Measurements from ENCODE around the gene PPM1H.
A peak's percentile ranks its signal among the peaks of the same experiment; 100 is the strongest.

PPM1H gene

DNA sequence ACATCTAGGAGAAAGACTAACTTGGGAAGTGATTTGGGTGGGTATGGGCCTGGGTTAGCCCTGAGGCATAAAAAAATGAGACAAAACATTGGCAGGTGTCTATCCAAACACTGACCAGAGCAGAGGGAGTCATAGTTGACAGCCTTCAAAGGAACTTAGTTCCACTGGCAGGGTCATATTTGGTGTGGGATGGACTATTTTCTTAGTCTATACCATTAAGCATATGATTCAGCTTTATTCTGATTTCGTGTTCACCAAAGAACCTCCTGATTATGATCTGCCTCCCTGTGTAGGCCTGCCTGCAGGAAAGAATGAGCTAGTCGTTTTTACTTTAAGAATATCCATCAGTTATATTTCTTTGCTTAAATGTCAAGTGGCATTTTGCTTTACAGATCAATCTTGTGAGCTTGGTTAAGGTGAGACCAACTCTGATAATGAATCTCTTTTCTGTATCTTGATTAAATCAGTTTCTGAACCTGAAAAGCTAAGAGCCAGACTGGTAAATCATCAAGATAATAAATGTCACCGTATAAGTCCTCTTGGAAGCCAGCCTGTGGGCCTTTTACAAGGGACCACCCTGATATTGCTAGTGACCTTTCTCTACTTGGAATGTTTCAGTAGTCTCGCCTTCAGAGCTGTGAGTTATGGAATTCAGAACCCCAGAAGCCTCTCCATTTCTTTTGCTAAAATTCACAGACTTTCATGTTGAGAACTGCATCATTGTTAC lies 285.4 kb downstream of the PPM1H start:
- Histone ChIP-seq H3K9ac (ENCODE audit: low read depth in 1 of 2, low read length in 2 of 2) (no peak overlapping the region), H3K27ac (ENCODE audit: low read depth in 2 of 2, low read length in 2 of 2) (no peak overlapping the region), H3K9me3 (ENCODE audit: control insufficient read depth in 2 of 2, low read length in 2 of 2) (no peaks in the 10 kb centered on the region), H3K4me1 (ENCODE audit: control insufficient read depth in 2 of 2, insufficient read depth in 2 of 2, low read length in 2 of 2) (no peaks in the 10 kb centered on the region), H3K36me3 (ENCODE audit: control insufficient read depth in 2 of 2, insufficient read depth in 2 of 2, low read length in 2 of 2) (no peaks in the 10 kb centered on the region), H3K4me3 (ENCODE audit: low read length in 2 of 2) (no peak overlapping the region), H3K27me3 (ENCODE audit: control insufficient read depth in 2 of 2, insufficient read depth in 2 of 2, low read length in 2 of 2) (no peaks in the 10 kb centered on the region)

DNA sequence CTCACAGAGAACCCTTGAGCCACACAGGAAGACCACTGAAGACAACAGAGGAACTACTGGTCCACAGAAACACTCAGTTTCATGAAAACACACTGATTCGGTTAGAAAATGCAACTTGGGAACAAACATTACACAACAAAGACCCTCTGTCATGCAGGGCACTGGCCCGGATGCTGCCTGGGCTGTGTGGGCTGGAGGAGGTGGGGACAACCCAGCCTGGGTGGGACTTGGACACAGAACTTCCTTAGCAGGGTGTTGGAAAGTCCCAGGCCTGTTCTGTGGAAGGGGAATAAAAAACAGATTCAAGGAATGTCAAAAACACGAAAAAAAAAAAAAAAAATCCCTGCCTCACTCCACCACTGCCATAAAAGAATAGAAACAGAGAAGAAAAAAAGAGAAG lies 287.4 kb downstream of the PPM1H start:
- no peak overlapping the region for H3K9ac ChIP-seq (ENCODE audit: low read depth in 1 of 2, low read length in 2 of 2)
- no peak overlapping the region for H3K4me3 ChIP-seq (ENCODE audit: low read length in 2 of 2)
- H3K36me3 ChIP-seq (ENCODE audit: control insufficient read depth in 2 of 2, insufficient read depth in 2 of 2, low read length in 2 of 2): no peaks in the 10 kb centered on the region
- peak overlapping the region in 1 of 2 donors; percentile 16 for H3K27ac ChIP-seq (ENCODE audit: low read depth in 2 of 2, low read length in 2 of 2)
- H3K27me3 ChIP-seq (ENCODE audit: control insufficient read depth in 2 of 2, insufficient read depth in 2 of 2, low read length in 2 of 2): no peaks in the 10 kb centered on the region
- H3K4me1 ChIP-seq (ENCODE audit: control insufficient read depth in 2 of 2, insufficient read depth in 2 of 2, low read length in 2 of 2): no peaks in the 10 kb centered on the region
- H3K9me3 ChIP-seq (ENCODE audit: control insufficient read depth in 2 of 2, low read length in 2 of 2): no peaks in the 10 kb centered on the region

DNA sequence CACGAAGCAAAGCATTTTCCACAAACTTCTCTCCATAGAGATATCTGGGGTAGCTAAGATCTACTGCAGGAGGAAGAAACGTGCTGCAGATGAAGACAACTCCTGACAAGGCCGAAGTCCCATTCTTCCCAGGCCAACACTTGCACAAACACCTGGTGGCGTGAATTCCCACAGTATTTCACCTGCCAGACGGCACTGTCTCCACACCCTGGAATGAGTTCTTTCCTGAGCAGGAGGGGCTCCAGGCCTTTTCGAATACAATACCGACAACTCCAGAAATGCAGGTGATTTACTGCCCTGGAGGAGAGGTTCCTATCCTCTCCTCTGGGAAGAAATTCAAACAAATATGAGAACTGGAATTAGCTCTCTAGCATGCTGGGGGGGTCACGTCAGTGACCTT lies 288.4 kb downstream of the PPM1H start:
- no peak overlapping the region for H3K27ac ChIP-seq (ENCODE audit: low read depth in 2 of 2, low read length in 2 of 2)
- H3K9me3 ChIP-seq (ENCODE audit: control insufficient read depth in 2 of 2, low read length in 2 of 2): no peaks in the 10 kb centered on the region
- no peaks in the 10 kb centered on the region for H3K4me1 ChIP-seq (ENCODE audit: control insufficient read depth in 2 of 2, insufficient read depth in 2 of 2, low read length in 2 of 2)
- H3K9ac ChIP-seq (ENCODE audit: low read depth in 1 of 2, low read length in 2 of 2): no peak overlapping the region
- no peaks in the 10 kb centered on the region for H3K27me3 ChIP-seq (ENCODE audit: control insufficient read depth in 2 of 2, insufficient read depth in 2 of 2, low read length in 2 of 2)
- no peaks in the 10 kb centered on the region for H3K36me3 ChIP-seq (ENCODE audit: control insufficient read depth in 2 of 2, insufficient read depth in 2 of 2, low read length in 2 of 2)
- no peak overlapping the region for H3K4me3 ChIP-seq (ENCODE audit: low read length in 2 of 2)

DNA sequence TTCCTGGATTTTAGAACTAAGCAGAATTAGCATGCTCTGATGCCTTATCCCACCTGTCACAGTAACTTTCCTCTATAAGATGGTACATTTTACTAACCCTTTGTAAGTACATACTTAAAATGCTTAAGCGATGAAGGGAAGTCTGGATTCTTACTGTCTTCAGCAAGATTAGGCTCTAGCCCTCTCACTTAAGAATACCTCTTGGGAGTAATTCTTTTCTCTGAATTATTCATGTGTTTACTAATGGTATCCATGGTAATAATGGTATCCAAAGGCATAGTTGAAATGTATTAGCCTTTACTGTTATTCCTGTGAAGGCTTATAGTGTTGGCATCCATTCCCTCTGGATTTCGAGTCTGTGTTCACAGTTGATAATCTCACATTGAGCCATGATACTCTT lies 291.5 kb downstream of the PPM1H start:
- H3K9me3 ChIP-seq (ENCODE audit: control insufficient read depth in 2 of 2, low read length in 2 of 2): no peaks in the 10 kb centered on the region
- H3K27ac ChIP-seq (ENCODE audit: low read depth in 2 of 2, low read length in 2 of 2): no peak overlapping the region
- H3K36me3 ChIP-seq (ENCODE audit: control insufficient read depth in 2 of 2, insufficient read depth in 2 of 2, low read length in 2 of 2): no peaks in the 10 kb centered on the region
- H3K4me3 ChIP-seq (ENCODE audit: low read length in 2 of 2): no peak overlapping the region
- no peak overlapping the region for H3K9ac ChIP-seq (ENCODE audit: low read depth in 1 of 2, low read length in 2 of 2)
- no peaks in the 10 kb centered on the region for H3K4me1 ChIP-seq (ENCODE audit: control insufficient read depth in 2 of 2, insufficient read depth in 2 of 2, low read length in 2 of 2)
- no peaks in the 10 kb centered on the region for H3K27me3 ChIP-seq (ENCODE audit: control insufficient read depth in 2 of 2, insufficient read depth in 2 of 2, low read length in 2 of 2)

DNA sequence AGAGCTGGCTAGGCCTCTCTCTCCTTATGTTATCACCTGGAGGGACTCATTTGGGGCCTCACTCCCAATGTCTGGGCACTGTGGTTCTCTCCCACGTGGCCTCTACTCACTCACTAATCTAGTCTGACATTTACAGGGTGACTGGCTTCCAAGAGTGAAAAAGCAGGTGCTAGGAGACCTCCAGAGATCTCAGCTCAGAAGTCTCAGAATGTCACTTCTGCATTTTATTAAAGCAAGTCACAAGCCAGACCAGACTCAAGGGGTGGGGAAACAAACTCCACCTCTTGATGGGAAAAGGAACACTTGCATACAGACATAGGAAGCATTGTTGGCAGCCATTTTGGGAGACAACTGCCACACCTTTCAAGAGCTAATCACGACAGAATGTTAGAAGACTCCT lies 292.5 kb downstream of the PPM1H start:
- Histone ChIP-seq H3K27me3 (ENCODE audit: control insufficient read depth in 2 of 2, insufficient read depth in 2 of 2, low read length in 2 of 2) (no peaks in the 10 kb centered on the region), H3K9me3 (ENCODE audit: control insufficient read depth in 2 of 2, low read length in 2 of 2) (no peaks in the 10 kb centered on the region), H3K4me3 (ENCODE audit: low read length in 2 of 2) (no peak overlapping the region), H3K36me3 (ENCODE audit: control insufficient read depth in 2 of 2, insufficient read depth in 2 of 2, low read length in 2 of 2) (no peaks in the 10 kb centered on the region), H3K27ac (ENCODE audit: low read depth in 2 of 2, low read length in 2 of 2) (no peak overlapping the region), H3K4me1 (ENCODE audit: control insufficient read depth in 2 of 2, insufficient read depth in 2 of 2, low read length in 2 of 2) (no peaks in the 10 kb centered on the region), H3K9ac (ENCODE audit: low read depth in 1 of 2, low read length in 2 of 2) (no peak overlapping the region)

DNA sequence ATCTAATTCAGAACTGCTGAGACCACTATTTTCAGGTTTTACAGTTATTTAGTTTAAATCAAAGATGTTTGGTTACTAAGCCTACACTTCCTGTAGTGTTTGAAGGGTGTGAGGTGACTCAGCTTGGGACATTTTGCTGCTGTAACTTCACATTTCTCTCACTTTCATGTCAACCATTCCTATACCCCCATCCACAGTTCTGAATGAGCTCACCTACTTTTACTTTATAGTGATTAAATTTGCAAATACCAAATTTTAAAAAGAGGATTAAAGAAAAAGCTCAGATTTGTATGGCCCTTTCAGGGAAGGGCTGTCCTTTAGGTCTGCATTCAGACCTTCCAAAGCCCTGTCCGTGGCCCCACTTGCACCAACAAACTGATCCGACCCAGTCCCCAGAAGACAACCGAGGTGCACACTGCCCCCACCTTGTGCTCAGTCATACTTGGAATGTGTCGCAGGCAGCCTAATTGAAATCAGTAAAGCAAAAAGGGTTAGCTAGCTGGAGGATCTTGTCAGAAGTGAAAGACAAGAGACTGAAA lies 294.0 kb downstream of the PPM1H start:
- H3K27ac ChIP-seq (ENCODE audit: low read depth in 2 of 2, low read length in 2 of 2): no peak overlapping the region
- no peak overlapping the region for H3K9ac ChIP-seq (ENCODE audit: low read depth in 1 of 2, low read length in 2 of 2)
- no peaks in the 10 kb centered on the region for H3K9me3 ChIP-seq (ENCODE audit: control insufficient read depth in 2 of 2, low read length in 2 of 2)
- no peaks in the 10 kb centered on the region for H3K36me3 ChIP-seq (ENCODE audit: control insufficient read depth in 2 of 2, insufficient read depth in 2 of 2, low read length in 2 of 2)
- no peaks in the 10 kb centered on the region for H3K27me3 ChIP-seq (ENCODE audit: control insufficient read depth in 2 of 2, insufficient read depth in 2 of 2, low read length in 2 of 2)
- no peaks in the 10 kb centered on the region for H3K4me1 ChIP-seq (ENCODE audit: control insufficient read depth in 2 of 2, insufficient read depth in 2 of 2, low read length in 2 of 2)
- no peak overlapping the region for H3K4me3 ChIP-seq (ENCODE audit: low read length in 2 of 2)

DNA sequence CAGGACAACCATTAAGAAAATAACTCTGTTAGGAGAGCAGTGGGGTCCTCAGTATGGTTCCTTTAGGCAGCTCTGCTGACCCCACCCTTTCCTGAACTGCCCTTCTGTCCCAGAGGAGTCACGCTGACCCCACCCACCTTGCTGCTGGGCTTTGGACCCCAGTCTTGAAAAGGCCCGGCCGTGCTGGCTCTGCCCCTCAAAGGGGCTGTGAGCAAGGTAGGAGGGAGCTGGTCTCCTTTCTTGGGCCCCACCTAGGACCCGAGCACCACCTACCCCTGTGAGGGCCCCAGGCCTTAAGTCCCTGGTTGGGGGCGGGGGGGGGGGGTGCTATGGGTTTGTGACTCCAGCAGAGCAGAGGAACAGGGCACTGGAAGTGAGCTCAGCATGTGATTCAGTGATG lies 297.3 kb downstream of the PPM1H start:
- Histone ChIP-seq H3K9me3 (ENCODE audit: control insufficient read depth in 2 of 2, low read length in 2 of 2) (no peaks in the 10 kb centered on the region), H3K36me3 (ENCODE audit: control insufficient read depth in 2 of 2, insufficient read depth in 2 of 2, low read length in 2 of 2) (no peaks in the 10 kb centered on the region), H3K9ac (ENCODE audit: low read depth in 1 of 2, low read length in 2 of 2) (no peak overlapping the region), H3K4me3 (ENCODE audit: low read length in 2 of 2) (no peak overlapping the region), H3K4me1 (ENCODE audit: control insufficient read depth in 2 of 2, insufficient read depth in 2 of 2, low read length in 2 of 2) (peaks cover 2 to 4% of the 10 kb centered on the region in 2 donors), H3K27me3 (ENCODE audit: control insufficient read depth in 2 of 2, insufficient read depth in 2 of 2, low read length in 2 of 2) (peaks cover 5 to 11% of the 10 kb centered on the region in 2 donors), H3K27ac (ENCODE audit: low read depth in 2 of 2, low read length in 2 of 2) (no peak overlapping the region)

DNA sequence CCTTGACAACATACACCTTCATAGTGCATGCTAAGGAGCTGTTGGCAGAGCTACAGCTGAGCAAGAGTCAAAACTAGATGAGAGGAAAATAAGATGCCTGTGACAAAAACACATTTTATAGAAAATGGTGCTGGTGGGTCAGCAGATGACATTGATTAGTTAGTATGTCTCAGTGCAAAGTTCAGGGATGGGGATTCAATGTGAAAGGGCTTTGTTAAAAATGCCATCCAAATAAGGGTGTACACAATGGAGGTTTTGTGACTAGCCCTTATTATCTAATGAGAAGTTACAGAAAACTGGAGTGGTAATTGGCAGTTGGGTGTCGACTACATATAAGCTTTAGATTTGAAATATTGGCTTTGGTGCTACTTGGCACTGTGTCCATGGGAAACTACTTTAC lies 299.3 kb downstream of the PPM1H start:
- no peak overlapping the region for H3K4me3 ChIP-seq (ENCODE audit: low read length in 2 of 2)
- H3K4me1 ChIP-seq (ENCODE audit: control insufficient read depth in 2 of 2, insufficient read depth in 2 of 2, low read length in 2 of 2): peaks cover 9 to 10% of the 10 kb centered on the region in 2 donors

DNA sequence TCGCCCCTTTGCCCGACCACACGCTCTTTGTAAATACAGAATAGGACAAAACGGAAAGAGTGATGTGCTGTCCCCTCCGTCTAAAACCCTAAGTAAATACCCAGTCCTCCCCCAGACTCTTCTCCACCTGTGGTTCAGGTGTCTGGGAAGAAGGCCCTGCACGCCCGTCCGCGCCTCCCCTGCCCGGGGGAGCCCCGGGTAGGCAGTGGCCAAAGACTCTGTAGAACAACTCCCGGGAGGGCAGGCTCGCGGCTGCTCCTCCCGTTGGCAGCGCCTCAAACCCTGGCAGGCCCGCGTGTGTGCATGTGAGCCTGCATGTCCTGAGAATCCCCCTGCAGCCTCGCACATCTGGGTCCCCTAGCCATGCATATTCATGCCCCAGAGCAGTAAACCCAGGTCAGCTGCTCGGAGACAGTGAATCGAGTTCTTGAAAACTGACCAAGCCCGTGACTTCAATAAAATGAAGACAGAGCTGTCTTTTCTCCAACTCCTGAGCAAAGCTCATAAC lies 302.5 kb downstream of the PPM1H start:
- Histone ChIP-seq H3K27me3 (ENCODE audit: control insufficient read depth in 2 of 2, insufficient read depth in 2 of 2, low read length in 2 of 2) (peaks cover 12 to 21% of the 10 kb centered on the region in 2 donors), H3K36me3 (ENCODE audit: control insufficient read depth in 2 of 2, insufficient read depth in 2 of 2, low read length in 2 of 2) (no peaks in the 10 kb centered on the region), H3K9ac (ENCODE audit: low read depth in 1 of 2, low read length in 2 of 2) (peak overlapping the region in 1 of 2 donors; percentile 57), H3K4me1 (ENCODE audit: control insufficient read depth in 2 of 2, insufficient read depth in 2 of 2, low read length in 2 of 2) (peaks cover 9 to 10% of the 10 kb centered on the region in 2 donors), H3K9me3 (ENCODE audit: control insufficient read depth in 2 of 2, low read length in 2 of 2) (no peaks in the 10 kb centered on the region), H3K4me3 (ENCODE audit: low read length in 2 of 2) (peak overlapping the region; percentile 59 to 71), H3K27ac (ENCODE audit: low read depth in 2 of 2, low read length in 2 of 2) (no peak overlapping the region)

More for the DNA sequence above, 299.3 kb downstream of the PPM1H start:
- H3K9me3 ChIP-seq (ENCODE audit: control insufficient read depth in 2 of 2, low read length in 2 of 2): no peaks in the 10 kb centered on the region
- H3K27me3 ChIP-seq (ENCODE audit: control insufficient read depth in 2 of 2, insufficient read depth in 2 of 2, low read length in 2 of 2): peaks cover 12 to 17% of the 10 kb centered on the region in 2 donors
- H3K27ac ChIP-seq (ENCODE audit: low read depth in 2 of 2, low read length in 2 of 2): no peak overlapping the region
- H3K9ac ChIP-seq (ENCODE audit: low read depth in 1 of 2, low read length in 2 of 2): no peak overlapping the region
- H3K36me3 ChIP-seq (ENCODE audit: control insufficient read depth in 2 of 2, insufficient read depth in 2 of 2, low read length in 2 of 2): no peaks in the 10 kb centered on the region

DNA sequence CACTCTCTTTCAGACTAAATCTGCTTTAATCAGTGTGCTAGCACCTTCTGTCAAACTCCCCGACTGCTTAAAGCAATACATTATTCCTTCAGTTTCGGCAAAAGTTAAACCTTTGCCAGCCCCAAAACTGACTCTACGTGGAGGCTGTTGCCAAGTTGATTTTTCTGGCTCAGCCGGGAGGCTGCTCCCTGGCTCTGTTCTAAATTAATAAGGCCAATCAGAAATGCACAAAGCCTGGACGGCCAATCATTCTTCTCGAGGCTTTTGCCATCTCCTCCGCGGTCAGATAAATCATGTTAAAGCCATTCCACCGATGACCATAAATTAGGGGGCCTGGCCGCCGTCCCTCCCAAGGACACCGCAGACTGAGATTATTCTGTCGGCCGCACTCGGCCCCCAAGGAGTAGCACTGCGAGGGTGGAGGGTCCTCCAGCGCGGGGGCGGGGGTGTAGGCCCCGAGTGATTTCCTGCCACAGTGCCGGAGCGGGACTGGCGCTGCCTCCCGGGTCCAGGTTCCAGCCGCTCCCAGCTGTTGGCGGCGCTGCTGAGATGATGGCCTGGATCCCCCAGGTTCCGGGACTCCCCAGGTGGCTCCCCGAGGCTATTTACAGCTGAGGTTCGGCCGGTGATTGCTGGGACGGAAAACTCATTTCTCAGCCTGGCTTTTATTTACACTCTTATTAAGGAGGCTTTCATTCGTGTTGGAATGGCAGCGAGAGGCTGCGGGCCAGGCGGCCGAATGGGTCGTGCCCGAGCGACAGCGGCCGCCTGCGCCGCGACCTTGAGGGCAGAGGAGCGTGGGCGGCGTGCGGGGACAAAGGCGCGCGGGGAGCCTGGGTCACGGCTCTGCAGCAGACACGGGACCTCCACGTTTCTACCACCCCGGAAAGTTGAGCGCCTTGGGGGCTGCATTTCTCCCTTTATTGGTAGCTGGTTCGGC lies 303.2 kb downstream of the PPM1H start:
- Histone ChIP-seq H3K9ac (ENCODE audit: low read depth in 1 of 2, low read length in 2 of 2) (peak overlapping the region in 1 of 2 donors; percentile 57), H3K4me1 (ENCODE audit: control insufficient read depth in 2 of 2, insufficient read depth in 2 of 2, low read length in 2 of 2) (peaks cover 9 to 10% of the 10 kb centered on the region in 2 donors), H3K4me3 (ENCODE audit: low read length in 2 of 2) (peak overlapping the region; percentile 59 to 71), H3K27me3 (ENCODE audit: control insufficient read depth in 2 of 2, insufficient read depth in 2 of 2, low read length in 2 of 2) (peaks cover 12 to 21% of the 10 kb centered on the region in 2 donors), H3K27ac (ENCODE audit: low read depth in 2 of 2, low read length in 2 of 2) (peak overlapping the region in 1 of 2 donors; percentile 13), H3K36me3 (ENCODE audit: control insufficient read depth in 2 of 2, insufficient read depth in 2 of 2, low read length in 2 of 2) (no peaks in the 10 kb centered on the region), H3K9me3 (ENCODE audit: control insufficient read depth in 2 of 2, low read length in 2 of 2) (no peaks in the 10 kb centered on the region)
